B cell (primary cell): Measurements from ENCODE around the gene ARHGAP12.

Experiments
- EZH2 ChIP-seq: IDR thresholded peaks from 2 replicates; pipeline ENCODE4 v1.6.1; 2012; ENCODE audit warnings: borderline replicate concordance, low read depth, mild to moderate bottlenecking, moderate library complexity, low read length; ENCODE audit not compliant: insufficient read depth, poor library complexity, severe bottlenecking
- TF ChIP-seq, protein P1 (sequence below): fragments of 200-600 bp; IDR thresholded peaks from one replicate; pipeline ENCODE4 v1.8.0; 2022; ENCODE audit warnings: antibody characterized with exemption, mild to moderate bottlenecking

DNA sequence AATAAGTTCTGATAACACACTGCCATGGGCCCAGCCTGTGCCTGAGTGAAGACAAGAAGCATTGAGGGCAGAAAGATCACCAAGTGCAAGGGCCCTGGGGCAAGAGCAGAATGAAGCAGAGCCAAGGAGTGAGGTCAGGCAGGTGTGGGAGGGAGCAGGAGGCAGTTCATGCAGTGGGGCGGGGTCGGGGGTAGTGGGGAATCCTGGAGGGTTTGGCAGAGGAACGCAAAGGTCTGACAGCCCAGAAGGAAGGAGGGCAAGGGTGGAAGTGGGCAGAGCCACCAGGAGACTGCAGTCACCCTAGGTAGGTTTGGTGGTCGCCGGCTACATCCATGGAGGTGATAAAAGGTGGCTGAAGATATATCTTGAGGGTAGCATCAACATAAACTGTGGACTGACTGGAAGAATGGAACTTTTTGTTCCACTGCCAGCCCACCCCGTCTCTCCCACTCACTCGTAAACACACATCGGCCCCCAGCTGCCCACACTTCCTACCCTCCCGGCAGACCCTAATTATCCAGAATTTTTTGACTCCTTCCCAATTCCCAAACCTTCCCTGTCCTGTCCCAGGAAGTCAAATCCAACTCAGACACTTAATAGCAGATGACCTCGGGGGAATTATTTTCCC is 172.4 kb downstream of the ARHGAP12 start:
- TF ChIP-seq, protein P1, sequence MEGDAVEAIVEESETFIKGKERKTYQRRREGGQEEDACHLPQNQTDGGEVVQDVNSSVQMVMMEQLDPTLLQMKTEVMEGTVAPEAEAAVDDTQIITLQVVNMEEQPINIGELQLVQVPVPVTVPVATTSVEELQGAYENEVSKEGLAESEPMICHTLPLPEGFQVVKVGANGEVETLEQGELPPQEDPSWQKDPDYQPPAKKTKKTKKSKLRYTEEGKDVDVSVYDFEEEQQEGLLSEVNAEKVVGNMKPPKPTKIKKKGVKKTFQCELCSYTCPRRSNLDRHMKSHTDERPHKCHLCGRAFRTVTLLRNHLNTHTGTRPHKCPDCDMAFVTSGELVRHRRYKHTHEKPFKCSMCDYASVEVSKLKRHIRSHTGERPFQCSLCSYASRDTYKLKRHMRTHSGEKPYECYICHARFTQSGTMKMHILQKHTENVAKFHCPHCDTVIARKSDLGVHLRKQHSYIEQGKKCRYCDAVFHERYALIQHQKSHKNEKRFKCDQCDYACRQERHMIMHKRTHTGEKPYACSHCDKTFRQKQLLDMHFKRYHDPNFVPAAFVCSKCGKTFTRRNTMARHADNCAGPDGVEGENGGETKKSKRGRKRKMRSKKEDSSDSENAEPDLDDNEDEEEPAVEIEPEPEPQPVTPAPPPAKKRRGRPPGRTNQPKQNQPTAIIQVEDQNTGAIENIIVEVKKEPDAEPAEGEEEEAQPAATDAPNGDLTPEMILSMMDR: no peak
- TF ChIP-seq EZH2: no peak
